Suprapubic skin (tissue), 4 donors: ENCODE results near the gene ANKRD34B. TPM values are rescaled to one million over a fixed set of nuclear protein-coding genes. Genes with fewer than 3 reads are reported as not detected.

Experiments used
- DNase-seq, 2 donors: peaks; one replicate each; pipeline ENCODE4 v3.0.0-alpha.2; 2019; ENCODE audit warnings: low spot score in 2 of 2
- H3K27ac ChIP-seq: fragments of 200-600 bp; sonication (generic); one replicate; pipeline ENCODE4 v1.5.1; 2019
- H3K27me3 ChIP-seq: fragments of 200-600 bp; sonication (generic); one replicate; pipeline ENCODE4 v1.5.1; 2019
- H3K36me3 ChIP-seq: fragments of 200-600 bp; sonication (generic); one replicate; pipeline ENCODE4 v1.5.1; 2019
- H3K4me1 ChIP-seq: fragments of 200-600 bp; sonication (generic); one replicate; pipeline ENCODE4 v1.5.1; 2019
- H3K4me3 ChIP-seq: fragments of 200-600 bp; sonication (generic); one replicate; pipeline ENCODE4 v1.5.1; 2019; ENCODE audit warnings: mild to moderate bottlenecking
- H3K9me3 ChIP-seq: fragments of 200-600 bp; sonication (generic); one replicate; pipeline ENCODE4 v1.5.1; 2019
- CTCF ChIP-seq, 2 donors: fragments of 200-600 bp in 1 of 2; fragments of 450-650 bp in 1 of 2; sonication (generic) in 1 of 2; IDR thresholded peaks; one replicate each; pipeline ENCODE4 v1.5.1; 2016 to 2019; ENCODE audit warnings: antibody characterized with exemption in 2 of 2, mild to moderate bottlenecking in 1 of 2, moderate library complexity in 1 of 2
- EP300 ChIP-seq: sonication (generic); formaldehyde crosslinking; IDR thresholded peaks from one replicate; pipeline ENCODE4 v1.6.1; 2017; ENCODE audit warnings: antibody characterized with exemption
- POLR2A ChIP-seq, 2 donors: fragments of 450-650 bp; IDR thresholded peaks; one replicate each; pipeline ENCODE4 v1.6.1; 2017; ENCODE audit warnings: antibody characterized with exemption in 2 of 2, mild to moderate bottlenecking in 2 of 2, moderate library complexity in 2 of 2
- POLR2AphosphoS5 ChIP-seq, 3 donors: sonication (generic); formaldehyde crosslinking; IDR thresholded peaks; one replicate each; pipeline ENCODE4 v1.6.1; 2017; ENCODE audit warnings: antibody characterized with exemption in 3 of 3
- WGBS: methylation state at CpG from one replicate; pipeline ENCODE4 v1.1.5; 2018; 5-methylcytosine and 5-hydroxymethylcytosine counted together
- total RNA-seq, 4 donors: library from RNA; depleted of rRNA; stranded (reverse); fragments of >200 nt; gene quantifications; one replicate each; pipeline ENCODE4 v1.1.0, GENCODE V29; 2016

Gene ANKRD34B
- total RNA-seq, 4 donors from 2014 or later = not detected

GRCh38 chr5:80569086-80569960 lies 757 bp downstream of the ANKRD34B start:
- peak overlapping the region; percentile 50 for H3K4me3 ChIP-seq
- H3K9me3 ChIP-seq = no peaks in the 10 kb centered on the region
- TF ChIP-seq POLR2AphosphoS5 (IDR thresholded peaks at IDR 0.05) = no peak
- TF ChIP-seq POLR2A (IDR thresholded peaks at IDR 0.05) = no peak
- TF ChIP-seq EP300 = no peak
- no peak for TF ChIP-seq CTCF (IDR thresholded peaks at IDR 0.05)
- no peaks in the 10 kb centered on the region for H3K36me3 ChIP-seq
- peaks cover 78% of the 10 kb centered on the region for H3K27me3 ChIP-seq
- peaks cover 19% of the 10 kb centered on the region for H3K4me1 ChIP-seq
- 3% methylated on average over 16 of the region's 89 CpGs for WGBS
- DNase-seq = no peak
- H3K27ac ChIP-seq = no peak overlapping the region

GRCh38 chr5:80568251-80568650 lies 1.8 kb downstream of the ANKRD34B start:
- no peak overlapping the region for H3K4me3 ChIP-seq
- WGBS = 71% methylated on average over 5 of the region's 6 CpGs
- H3K9me3 ChIP-seq = no peaks in the 10 kb centered on the region
- no peak for TF ChIP-seq POLR2AphosphoS5 (IDR thresholded peaks at IDR 0.05)
- no peak for TF ChIP-seq POLR2A (IDR thresholded peaks at IDR 0.05)
- TF ChIP-seq CTCF (IDR thresholded peaks at IDR 0.05) = no peak
- TF ChIP-seq EP300 = no peak
- no peak overlapping the region for H3K27ac ChIP-seq
- peaks cover 68% of the 10 kb centered on the region for H3K27me3 ChIP-seq
- H3K4me1 ChIP-seq = peaks cover 19% of the 10 kb centered on the region
- no peak for DNase-seq
- H3K36me3 ChIP-seq = no peaks in the 10 kb centered on the region

DNA sequence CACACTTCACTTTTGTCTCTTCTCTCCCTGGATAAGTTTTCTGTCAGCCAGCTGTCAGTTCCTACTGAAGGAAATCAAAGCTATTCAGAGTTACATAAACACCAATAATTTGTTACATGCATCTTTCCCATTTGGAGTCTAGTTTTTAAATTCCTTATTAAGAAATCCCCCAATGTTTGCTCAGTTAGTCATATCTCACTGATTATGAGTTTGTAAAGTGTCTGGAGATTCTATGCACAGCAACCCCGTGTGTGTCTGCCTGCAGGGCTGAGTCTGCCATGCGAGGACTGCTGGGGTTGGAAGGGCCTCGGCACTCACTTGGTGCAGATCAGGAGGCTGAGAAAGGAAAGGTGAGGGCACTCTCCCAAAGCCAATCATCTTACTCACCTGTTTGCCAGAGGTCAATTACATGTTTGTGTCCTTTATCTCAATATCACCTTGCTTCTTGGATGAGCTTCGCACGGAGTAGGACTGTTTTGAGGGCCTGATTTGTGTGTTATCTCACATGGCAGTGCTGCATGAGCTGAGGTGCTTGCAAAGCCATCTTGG lies 3.3 kb downstream of the ANKRD34B start:
- Histone ChIP-seq H3K4me1 (peaks cover 19% of the 10 kb centered on the region), H3K9me3 (no peaks in the 10 kb centered on the region), H3K36me3 (no peaks in the 10 kb centered on the region), H3K27me3 (peaks cover 59% of the 10 kb centered on the region), H3K27ac (no peak overlapping the region), H3K4me3 (no peak overlapping the region)
- no peak for DNase-seq
- no peak for TF ChIP-seq POLR2A (IDR thresholded peaks at IDR 0.05)
- no peak for TF ChIP-seq POLR2AphosphoS5 (IDR thresholded peaks at IDR 0.05)
- TF ChIP-seq EP300 = no peak
- no peak for TF ChIP-seq CTCF (IDR thresholded peaks at IDR 0.05)
- WGBS = 74% methylated on average over 5 of the region's 5 CpGs

- whole genome bisulfite sequencing = 77% methylated on average over 5 of the region's 5 CpGs
- Histone ChIP-seq H3K9me3 (no peaks in the 10 kb centered on the region), H3K4me1 (peaks cover 15% of the 10 kb centered on the region), H3K27me3 (peaks cover 44% of the 10 kb centered on the region), H3K4me3 (no peak overlapping the region), H3K36me3 (no peaks in the 10 kb centered on the region), H3K27ac (no peak overlapping the region)
- DNase-seq = no peak
- no peak for TF ChIP-seq CTCF (IDR thresholded peaks at IDR 0.05)
- no peak for TF ChIP-seq POLR2AphosphoS5 (IDR thresholded peaks at IDR 0.05)
- no peak for TF ChIP-seq EP300
- TF ChIP-seq POLR2A (IDR thresholded peaks at IDR 0.05) = no peak
Measured at GRCh38 chr5:80565330-80565729, 4.8 kb downstream of the ANKRD34B start.

DNA sequence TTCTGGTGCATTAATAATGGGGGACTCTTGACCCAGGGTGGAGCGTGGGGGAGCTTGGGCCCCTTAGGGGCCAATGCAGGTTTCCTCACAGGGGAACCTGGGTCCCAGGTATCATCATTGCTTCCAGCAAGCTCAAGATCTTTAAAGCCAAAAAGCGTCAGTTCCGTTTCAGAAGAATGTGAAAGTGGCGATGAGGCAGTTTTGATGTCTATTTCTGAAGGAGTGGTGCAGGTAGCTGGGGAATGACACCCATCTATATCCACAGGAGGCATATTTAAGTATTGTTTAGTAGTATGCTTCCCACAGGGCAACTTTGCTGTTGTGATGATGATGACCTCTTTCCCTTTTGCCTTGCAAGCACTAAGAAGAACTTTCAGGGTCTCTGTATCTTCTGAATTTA lies 10.8 kb downstream of the ANKRD34B start:
- Histone ChIP-seq H3K27me3 (peaks cover 9% of the 10 kb centered on the region), H3K36me3 (no peaks in the 10 kb centered on the region), H3K27ac (no peak overlapping the region), H3K9me3 (no peaks in the 10 kb centered on the region), H3K4me3 (no peak overlapping the region), H3K4me1 (no peaks in the 10 kb centered on the region)
- TF ChIP-seq EP300 = no peak
- no peak for TF ChIP-seq POLR2AphosphoS5 (IDR thresholded peaks at IDR 0.05)
- TF ChIP-seq POLR2A (IDR thresholded peaks at IDR 0.05) = no peak
- TF ChIP-seq CTCF (IDR thresholded peaks at IDR 0.05) = no peak
- 94% methylated on average over 4 of the region's 4 CpGs for WGBS
- no peak for DNase-seq
